Progenitor cell of endocrine pancreas (in vitro differentiated cells): Measurements from ENCODE around the gene CPNE6. TPM values are rescaled to one million over a fixed set of nuclear protein-coding genes. Genes with fewer than 3 reads are reported as not detected.

Source experiments
- DNase-seq: peaks from one replicate; pipeline ENCODE4 v3.0.0; 2021; ENCODE audit warnings: low spot score; ENCODE audit not compliant: unreplicated experiment
- H3K27ac Mint-ChIP-seq: 2 replicates; pipeline ENCODE4 v1.8.0; 2021; ENCODE audit warnings: mild to moderate bottlenecking, moderate library complexity, mixed read lengths
- H3K27me3 Mint-ChIP-seq: 2 replicates; pipeline ENCODE4 v1.8.0; 2021; ENCODE audit warnings: mixed read lengths
- H3K36me3 Mint-ChIP-seq: 2 replicates; pipeline ENCODE4 v1.8.0; 2022; ENCODE audit warnings: mixed read lengths; ENCODE audit not compliant: insufficient read depth
- H3K4me1 Mint-ChIP-seq: 2 replicates; pipeline ENCODE4 v1.8.0; 2021; ENCODE audit warnings: low read depth, mixed read lengths
- H3K4me3 Mint-ChIP-seq: 2 replicates; pipeline ENCODE4 v1.8.0; 2021; ENCODE audit warnings: low read depth, mild to moderate bottlenecking, moderate library complexity, mixed read lengths
- H3K9me3 Mint-ChIP-seq: 2 replicates; pipeline ENCODE4 v1.8.0; 2021; ENCODE audit warnings: low read depth, mixed read lengths
- CTCF ChIP-seq: fragments of 200-600 bp; sonication (generic); IDR thresholded peaks from one replicate; pipeline ENCODE4 v1.5.0; 2021; ENCODE audit warnings: antibody characterized with exemption, mild to moderate bottlenecking; ENCODE audit not compliant: unreplicated experiment
- total RNA-seq: library from RNA; stranded (reverse); gene quantifications from 2 replicates; pipeline ENCODE4 v1.2.1, GENCODE V29; 2021

The CPNE6 gene
- total RNA-seq, 1 donor from 2014 or later: not detected

DNA sequence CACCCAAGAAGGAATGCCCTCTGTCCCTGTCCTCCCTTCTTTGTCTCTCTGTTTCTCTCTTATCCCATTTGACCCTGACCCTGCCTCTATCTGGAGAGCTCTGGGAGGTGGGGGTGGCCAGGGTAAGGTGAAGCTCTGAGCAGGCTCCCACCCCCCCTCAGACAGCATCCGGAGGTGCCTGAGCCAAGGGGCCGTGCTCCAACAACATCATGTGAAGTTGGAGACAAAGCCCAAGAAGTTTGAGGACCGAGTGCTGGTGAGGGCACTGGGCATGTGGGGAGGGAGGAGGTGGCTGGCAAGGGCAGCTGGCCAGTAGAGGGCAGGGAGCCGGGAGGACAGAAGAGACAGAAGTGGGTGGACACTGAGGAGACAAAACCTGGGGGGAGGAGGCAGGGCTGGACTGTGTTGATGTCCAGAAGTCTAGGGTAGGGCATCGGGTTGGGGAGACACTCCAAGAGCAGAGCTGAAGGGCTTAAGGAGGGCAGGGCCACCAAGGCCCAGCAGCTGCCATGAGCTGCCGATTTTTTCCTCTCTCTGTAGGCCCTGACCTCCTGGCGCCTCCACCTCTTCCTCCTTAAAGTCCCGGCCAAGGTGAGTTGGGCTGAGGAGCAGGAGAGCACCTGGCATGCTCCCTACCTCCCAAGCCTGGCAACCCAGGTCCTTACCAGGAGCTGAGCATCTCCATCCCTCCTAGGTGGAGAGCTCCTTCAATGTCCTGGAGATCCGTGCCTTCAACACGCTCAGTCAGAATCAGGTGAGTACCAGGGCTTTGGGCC lies 17.6 kb upstream of the CPNE6 start:
- TF ChIP-seq CTCF: no peak
- no peak overlapping the region for H3K27ac Mint-ChIP-seq

GRCh38 chr14:24054324-24054641 lies 17.1 kb upstream of the CPNE6 start:
- H3K36me3 Mint-ChIP-seq: no peaks in the 10 kb centered on the region
- TF ChIP-seq CTCF: no peak
- H3K27me3 Mint-ChIP-seq: peaks cover 15% of the 10 kb centered on the region
- peaks cover 12% of the 10 kb centered on the region for H3K4me1 Mint-ChIP-seq
- H3K9me3 Mint-ChIP-seq: no peaks in the 10 kb centered on the region
- no peak overlapping the region for H3K27ac Mint-ChIP-seq
- no peak for DNase-seq
- no peak overlapping the region for H3K4me3 Mint-ChIP-seq

More for the DNA sequence above, 17.6 kb upstream of the CPNE6 start:
- DNase-seq: no peak
- H3K4me3 Mint-ChIP-seq: peak overlapping the region; percentile 71
- peaks cover 12% of the 10 kb centered on the region for H3K4me1 Mint-ChIP-seq
- no peaks in the 10 kb centered on the region for H3K36me3 Mint-ChIP-seq
- H3K27me3 Mint-ChIP-seq: peaks cover 18% of the 10 kb centered on the region
- H3K9me3 Mint-ChIP-seq: no peaks in the 10 kb centered on the region

DNA sequence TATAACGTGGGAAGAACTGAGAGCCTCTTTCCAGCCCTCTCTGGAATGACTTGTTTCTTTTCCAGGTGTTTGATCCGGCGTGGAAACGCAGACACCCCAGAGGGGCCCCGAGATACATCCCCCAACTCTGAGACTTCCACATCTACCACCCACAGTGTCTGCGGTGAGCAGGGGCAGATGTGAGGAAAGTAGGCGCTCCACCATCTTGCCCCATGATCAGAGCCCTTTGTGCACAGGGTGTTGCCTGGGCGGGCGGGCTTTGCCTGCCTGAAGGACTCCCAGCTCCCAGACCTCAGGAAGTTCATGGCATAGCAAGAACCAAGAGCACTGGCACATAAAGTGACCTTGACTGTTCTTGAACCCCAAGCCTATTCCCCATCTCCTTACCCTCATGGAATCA lies 16.7 kb upstream of the CPNE6 start:
- TF ChIP-seq CTCF: no peak
- peaks cover 15% of the 10 kb centered on the region for H3K27me3 Mint-ChIP-seq

GRCh38 chr14:24055971-24056799 lies 15.2 kb upstream of the CPNE6 start:
- no peak overlapping the region for H3K27ac Mint-ChIP-seq
- H3K36me3 Mint-ChIP-seq: no peaks in the 10 kb centered on the region
- no peak overlapping the region for H3K4me3 Mint-ChIP-seq
- peaks cover 10% of the 10 kb centered on the region for H3K27me3 Mint-ChIP-seq
- DNase-seq: no peak
- no peaks in the 10 kb centered on the region for H3K9me3 Mint-ChIP-seq
- no peak for TF ChIP-seq CTCF
- H3K4me1 Mint-ChIP-seq: peaks cover 10% of the 10 kb centered on the region

More for the DNA sequence above, 16.7 kb upstream of the CPNE6 start:
- peaks cover 12% of the 10 kb centered on the region for H3K4me1 Mint-ChIP-seq
- no peak for DNase-seq
- H3K4me3 Mint-ChIP-seq: peak overlapping the region; percentile 26
- H3K27ac Mint-ChIP-seq: no peak overlapping the region
- no peaks in the 10 kb centered on the region for H3K9me3 Mint-ChIP-seq
- H3K36me3 Mint-ChIP-seq: no peaks in the 10 kb centered on the region

GRCh38 chr14:24056800-24057184 lies 14.6 kb upstream of the CPNE6 start:
- H3K4me1 Mint-ChIP-seq: peaks cover 12% of the 10 kb centered on the region
- no peaks in the 10 kb centered on the region for H3K9me3 Mint-ChIP-seq
- H3K4me3 Mint-ChIP-seq: no peak overlapping the region
- no peak for TF ChIP-seq CTCF
- no peaks in the 10 kb centered on the region for H3K36me3 Mint-ChIP-seq
- no peak for DNase-seq
- peaks cover 10% of the 10 kb centered on the region for H3K27me3 Mint-ChIP-seq
- no peak overlapping the region for H3K27ac Mint-ChIP-seq
